ENCODE data around the gene HADH. TPM values are rescaled to one million over a fixed set of nuclear protein-coding genes. Genes with fewer than 3 reads are reported as not detected.
A peak's percentile ranks its signal among the peaks of the same experiment; 100 is the strongest.

The HADH gene
- polyA plus RNA-seq, 1 of the 3 experiments (the other 2 are of a cell fraction): 19.4 TPM

DNA sequence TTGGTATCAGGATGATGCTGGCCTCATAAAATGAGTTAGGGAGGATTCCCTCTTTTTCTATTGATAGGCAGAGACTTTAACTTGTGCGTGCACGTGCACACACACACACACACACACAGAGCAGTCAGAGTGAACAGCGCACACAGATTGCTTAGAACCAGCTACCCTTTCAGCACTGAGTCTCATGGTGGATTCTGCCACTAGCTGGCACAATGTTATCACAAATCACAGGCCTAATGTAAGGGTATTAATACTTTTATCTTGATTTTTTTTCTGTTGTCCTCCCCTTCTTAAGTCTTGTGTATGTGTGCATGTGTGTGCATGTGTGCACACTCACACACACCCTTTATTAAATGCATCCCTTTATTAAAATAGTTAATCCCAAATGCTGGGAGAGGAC lies 53.2 kb downstream of the HADH start:
- Histone ChIP-seq H3K9ac (no peak overlapping the region), H3K79me2 (ENCODE audit: insufficient read depth) (no peaks in the 10 kb centered on the region), H2AFZ (ENCODE audit: low read depth) (no peak overlapping the region), H3K4me2 (no peak overlapping the region), H4K20me1 (ENCODE audit: insufficient read depth) (no peaks in the 10 kb centered on the region), H3K9me2 (no peaks in the 10 kb centered on the region), H3K9me3 (no peaks in the 10 kb centered on the region), H3K27ac (ENCODE audit: low read depth in 2 of 2, low read length in 1 of 2) (no peak overlapping the region), H3K36me3 (replicated peaks in 1 of 2; ENCODE audit: control insufficient read depth in 1 of 2, insufficient read depth in 2 of 2, low read length in 1 of 2) (no peaks in the 10 kb centered on the region), H3K4me3 (ENCODE audit: low read depth in 2 of 2, low read length in 1 of 2) (no peak overlapping the region), H3K4me1 (ENCODE audit: control insufficient read depth in 1 of 2, insufficient read depth in 2 of 2, low read depth in 1 of 2, low read length in 1 of 2) (peaks cover 0 to 6% of the 10 kb centered on the region in 2 experiments; a peak in 1 of 4 replicates), H3F3A (replicated peaks; ENCODE audit: insufficient read depth) (no peaks in the 10 kb centered on the region), H3K27me3 (ENCODE audit: insufficient read depth) (no peaks in the 10 kb centered on the region)
- no peak for DNase-seq
- WGBS (ENCODE audit: low lambda C conversion rate): 71% methylated on average over 3 of the region's 3 CpGs
- CTCF ChIA-PET: interaction anchor here (1.1 to 2.0 kb wide), 5 partner anchors 10 to 532 kb away, joined by 3 to 6 read pairs (median 6); no protein-coding TSS in a partner anchor
- POLR2A ChIA-PET: no interaction called here
- peak; percentile 32; the same call in 1 of the 2 replicates for TF ChIP-seq RAD21 (IDR thresholded peaks at IDR 0.05; ENCODE audit: low read length)
- TF ChIP-seq FOSL2 (IDR thresholded peaks at IDR 0.05; ENCODE audit: borderline replicate concordance, low read depth): no peak

DNA sequence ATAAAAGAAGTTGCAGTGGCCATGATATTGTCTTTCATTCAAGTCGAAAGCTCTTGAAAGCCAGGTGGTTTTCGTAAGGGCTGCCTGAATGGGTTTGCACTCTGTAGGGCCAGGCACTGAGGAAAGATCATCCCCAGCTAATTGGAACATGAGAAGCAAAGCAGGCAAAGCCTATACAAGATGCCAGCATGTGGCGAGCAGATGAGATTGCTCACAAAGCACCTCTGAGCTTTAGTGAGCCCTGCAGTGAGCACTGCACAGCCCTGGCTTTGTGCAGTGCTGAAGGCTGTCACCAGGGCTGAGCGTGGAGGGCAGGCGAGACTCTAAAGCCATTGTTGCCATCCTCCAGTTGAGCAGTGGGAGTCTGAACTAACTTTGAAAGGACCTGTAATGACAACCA lies 53.8 kb downstream of the HADH start:
- H3K27ac ChIP-seq (ENCODE audit: low read depth in 2 of 2, low read length in 1 of 2): no peak overlapping the region
- no peaks in the 10 kb centered on the region for H3K9me3 ChIP-seq
- TF ChIP-seq CHD2 (IDR thresholded peaks at IDR 0.05; ENCODE audit: low read length, partially characterized antibody) (peak; percentile 26), RCOR1 (IDR thresholded peaks at IDR 0.05; ENCODE audit: low read length) (peak; percentile 17; the same call in 1 of the 2 replicates), FOXM1 (IDR thresholded peaks at IDR 0.05; ENCODE audit: low read depth) (no peak)
- TF ChIP-seq, protein P1, sequence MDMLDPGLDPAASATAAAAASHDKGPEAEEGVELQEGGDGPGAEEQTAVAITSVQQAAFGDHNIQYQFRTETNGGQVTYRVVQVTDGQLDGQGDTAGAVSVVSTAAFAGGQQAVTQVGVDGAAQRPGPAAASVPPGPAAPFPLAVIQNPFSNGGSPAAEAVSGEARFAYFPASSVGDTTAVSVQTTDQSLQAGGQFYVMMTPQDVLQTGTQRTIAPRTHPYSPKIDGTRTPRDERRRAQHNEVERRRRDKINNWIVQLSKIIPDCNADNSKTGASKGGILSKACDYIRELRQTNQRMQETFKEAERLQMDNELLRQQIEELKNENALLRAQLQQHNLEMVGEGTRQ (IDR thresholded peaks at IDR 0.05; ENCODE audit: borderline replicate concordance, low read depth, low read length): no peak
- H4K20me1 ChIP-seq (ENCODE audit: insufficient read depth): no peaks in the 10 kb centered on the region
- peaks cover 0 to 6% of the 10 kb centered on the region in 2 experiments; a peak in 1 of 4 replicates for H3K4me1 ChIP-seq (ENCODE audit: control insufficient read depth in 1 of 2, insufficient read depth in 2 of 2, low read depth in 1 of 2, low read length in 1 of 2)
- H3K4me3 ChIP-seq (ENCODE audit: low read depth in 2 of 2, low read length in 1 of 2): no peak overlapping the region
- H3K79me2 ChIP-seq (ENCODE audit: insufficient read depth): no peaks in the 10 kb centered on the region
- no peak overlapping the region for H3K9ac ChIP-seq
- no peak overlapping the region for H2AFZ ChIP-seq (ENCODE audit: low read depth)
- no peaks in the 10 kb centered on the region for H3K36me3 ChIP-seq (replicated peaks in 1 of 2; ENCODE audit: control insufficient read depth in 1 of 2, insufficient read depth in 2 of 2, low read length in 1 of 2)
- no peaks in the 10 kb centered on the region for H3K9me2 ChIP-seq
- DNase-seq: peak; percentile 32
- H3K27me3 ChIP-seq (ENCODE audit: insufficient read depth): no peaks in the 10 kb centered on the region
- ChIA-PET POLR2A (no interaction called here), CTCF (interaction anchor here (1.1 to 2.0 kb wide), 6 partner anchors 10 to 531 kb away, joined by 3 to 6 read pairs (median 5); no protein-coding TSS in a partner anchor)
- no peaks in the 10 kb centered on the region for H3F3A ChIP-seq (replicated peaks; ENCODE audit: insufficient read depth)
- no peak overlapping the region for H3K4me2 ChIP-seq
- WGBS (ENCODE audit: low lambda C conversion rate): 33% methylated on average over 3 of the region's 5 CpGs

DNA sequence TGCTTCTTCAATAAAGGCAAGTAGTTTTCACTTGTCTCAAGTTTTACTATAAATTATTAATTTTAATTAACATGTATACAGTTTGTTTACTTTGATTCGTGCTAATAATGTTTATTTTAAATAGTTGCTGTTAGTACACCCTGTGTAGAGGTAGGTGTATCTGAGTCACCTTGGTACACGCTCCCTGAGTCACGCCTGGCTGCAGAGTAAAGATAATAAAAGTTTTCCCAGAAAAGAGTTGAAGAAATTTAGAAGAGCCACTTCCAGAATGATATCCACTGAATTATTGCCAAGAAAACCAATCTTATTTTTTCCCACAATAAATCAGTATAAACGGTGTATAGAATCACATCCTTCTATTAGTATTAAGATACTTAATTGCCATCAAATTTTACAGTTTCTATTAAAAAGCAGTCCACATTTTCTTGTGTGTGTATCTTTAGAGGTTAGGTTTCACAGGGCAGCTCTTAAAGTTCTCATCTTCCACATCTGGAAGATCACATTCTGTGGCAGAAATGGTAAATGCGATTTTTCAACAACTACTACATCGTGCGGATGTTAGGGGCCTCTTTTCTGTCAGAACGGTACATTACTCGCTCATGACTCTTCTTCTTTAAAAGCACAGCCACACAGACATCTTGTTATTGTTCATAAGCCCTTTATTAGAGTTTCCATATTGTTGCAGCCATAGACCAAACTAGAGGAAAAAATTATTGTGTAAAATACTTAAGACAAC lies 55.4 kb downstream of the HADH start:
- H3K27me3 ChIP-seq (ENCODE audit: insufficient read depth): no peaks in the 10 kb centered on the region
- H4K20me1 ChIP-seq (ENCODE audit: insufficient read depth): no peaks in the 10 kb centered on the region
- no peak overlapping the region for H3K27ac ChIP-seq (ENCODE audit: low read depth in 2 of 2, low read length in 1 of 2)
- ChIA-PET POLR2A (no interaction called here), CTCF (interaction anchor here (1.4 to 3.7 kb wide), 3 partner anchors 15 to 468 kb away, joined by 3 to 15 read pairs (median 14); no protein-coding TSS in a partner anchor)
- no peaks in the 10 kb centered on the region for H3K79me2 ChIP-seq (ENCODE audit: insufficient read depth)
- H2AFZ ChIP-seq (ENCODE audit: low read depth): no peak overlapping the region
- no peaks in the 10 kb centered on the region for H3K9me2 ChIP-seq
- H3F3A ChIP-seq (replicated peaks; ENCODE audit: insufficient read depth): no peaks in the 10 kb centered on the region
- no peaks in the 10 kb centered on the region for H3K9me3 ChIP-seq
- no peak overlapping the region for H3K9ac ChIP-seq
- no peaks in the 10 kb centered on the region for H3K36me3 ChIP-seq (replicated peaks in 1 of 2; ENCODE audit: control insufficient read depth in 1 of 2, insufficient read depth in 2 of 2, low read length in 1 of 2)
- 62% methylated on average over 9 of the region's 9 CpGs for WGBS (ENCODE audit: low lambda C conversion rate)
- no peak overlapping the region for H3K4me2 ChIP-seq
- no peak overlapping the region for H3K4me3 ChIP-seq (ENCODE audit: low read depth in 2 of 2, low read length in 1 of 2)
- DNase-seq: no peak
- peaks cover 0 to 6% of the 10 kb centered on the region in 2 experiments; a peak in 1 of 4 replicates for H3K4me1 ChIP-seq (ENCODE audit: control insufficient read depth in 1 of 2, insufficient read depth in 2 of 2, low read depth in 1 of 2, low read length in 1 of 2)
- TF ChIP-seq, protein P1 (IDR thresholded peaks at IDR 0.05; ENCODE audit: borderline replicate concordance, low read depth, low read length): no peak
- TF ChIP-seq, protein P2, sequence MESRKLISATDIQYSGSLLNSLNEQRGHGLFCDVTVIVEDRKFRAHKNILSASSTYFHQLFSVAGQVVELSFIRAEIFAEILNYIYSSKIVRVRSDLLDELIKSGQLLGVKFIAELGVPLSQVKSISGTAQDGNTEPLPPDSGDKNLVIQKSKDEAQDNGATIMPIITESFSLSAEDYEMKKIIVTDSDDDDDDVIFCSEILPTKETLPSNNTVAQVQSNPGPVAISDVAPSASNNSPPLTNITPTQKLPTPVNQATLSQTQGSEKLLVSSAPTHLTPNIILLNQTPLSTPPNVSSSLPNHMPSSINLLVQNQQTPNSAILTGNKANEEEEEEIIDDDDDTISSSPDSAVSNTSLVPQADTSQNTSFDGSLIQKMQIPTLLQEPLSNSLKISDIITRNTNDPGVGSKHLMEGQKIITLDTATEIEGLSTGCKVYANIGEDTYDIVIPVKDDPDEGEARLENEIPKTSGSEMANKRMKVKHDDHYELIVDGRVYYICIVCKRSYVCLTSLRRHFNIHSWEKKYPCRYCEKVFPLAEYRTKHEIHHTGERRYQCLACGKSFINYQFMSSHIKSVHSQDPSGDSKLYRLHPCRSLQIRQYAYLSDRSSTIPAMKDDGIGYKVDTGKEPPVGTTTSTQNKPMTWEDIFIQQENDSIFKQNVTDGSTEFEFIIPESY (IDR thresholded peaks at IDR 0.05; ENCODE audit: borderline replicate concordance, low read depth): no peak
- TF ChIP-seq CHD2 (IDR thresholded peaks at IDR 0.05; ENCODE audit: low read length, partially characterized antibody) (no peak), FOXJ3 (CRISPR knock-in tag; IDR thresholded peaks at IDR 0.05) (no peak), SMC3 (IDR thresholded peaks at IDR 0.05; ENCODE audit: low read depth, low read length) (no peak), JUND (IDR thresholded peaks at IDR 0.05) (no peak), MXI1 (IDR thresholded peaks at IDR 0.05; ENCODE audit: low read depth, low read length) (no peak)
- TF ChIP-seq, protein P3, sequence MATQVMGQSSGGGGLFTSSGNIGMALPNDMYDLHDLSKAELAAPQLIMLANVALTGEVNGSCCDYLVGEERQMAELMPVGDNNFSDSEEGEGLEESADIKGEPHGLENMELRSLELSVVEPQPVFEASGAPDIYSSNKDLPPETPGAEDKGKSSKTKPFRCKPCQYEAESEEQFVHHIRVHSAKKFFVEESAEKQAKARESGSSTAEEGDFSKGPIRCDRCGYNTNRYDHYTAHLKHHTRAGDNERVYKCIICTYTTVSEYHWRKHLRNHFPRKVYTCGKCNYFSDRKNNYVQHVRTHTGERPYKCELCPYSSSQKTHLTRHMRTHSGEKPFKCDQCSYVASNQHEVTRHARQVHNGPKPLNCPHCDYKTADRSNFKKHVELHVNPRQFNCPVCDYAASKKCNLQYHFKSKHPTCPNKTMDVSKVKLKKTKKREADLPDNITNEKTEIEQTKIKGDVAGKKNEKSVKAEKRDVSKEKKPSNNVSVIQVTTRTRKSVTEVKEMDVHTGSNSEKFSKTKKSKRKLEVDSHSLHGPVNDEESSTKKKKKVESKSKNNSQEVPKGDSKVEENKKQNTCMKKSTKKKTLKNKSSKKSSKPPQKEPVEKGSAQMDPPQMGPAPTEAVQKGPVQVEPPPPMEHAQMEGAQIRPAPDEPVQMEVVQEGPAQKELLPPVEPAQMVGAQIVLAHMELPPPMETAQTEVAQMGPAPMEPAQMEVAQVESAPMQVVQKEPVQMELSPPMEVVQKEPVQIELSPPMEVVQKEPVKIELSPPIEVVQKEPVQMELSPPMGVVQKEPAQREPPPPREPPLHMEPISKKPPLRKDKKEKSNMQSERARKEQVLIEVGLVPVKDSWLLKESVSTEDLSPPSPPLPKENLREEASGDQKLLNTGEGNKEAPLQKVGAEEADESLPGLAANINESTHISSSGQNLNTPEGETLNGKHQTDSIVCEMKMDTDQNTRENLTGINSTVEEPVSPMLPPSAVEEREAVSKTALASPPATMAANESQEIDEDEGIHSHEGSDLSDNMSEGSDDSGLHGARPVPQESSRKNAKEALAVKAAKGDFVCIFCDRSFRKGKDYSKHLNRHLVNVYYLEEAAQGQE (IDR thresholded peaks at IDR 0.05; ENCODE audit: low read depth, low read length): no peak

Data from SK-N-SH (cell line).